ENCODE data around the gene EPC2. TPM values are rescaled to one million over a fixed set of nuclear protein-coding genes. Genes with fewer than 3 reads are reported as not detected.

EPC2 gene
- total and polyA plus RNA-seq, 10 of the 15 experiments (the other 5 are each of a cell fraction or from before 2014, with no cell fraction given), result 2.0 to 16.5 (median 10.8) TPM

- TF ChIP-seq PBX3 (IDR thresholded peaks at IDR 0.05; ENCODE audit: insufficient replicate concordance, low read depth, low read length), result no peak
- no peak for TF ChIP-seq USF1 (IDR thresholded peaks at IDR 0.05; ENCODE audit: borderline replicate concordance, extremely low read length, insufficient read depth, low read depth, low read length)
- no peak for TF ChIP-seq ATF7 (IDR thresholded peaks at IDR 0.05; ENCODE audit: low read depth)
- no peak for TF ChIP-seq BCLAF1 (IDR thresholded peaks at IDR 0.05)
- TF ChIP-seq IKZF1 (conservative IDR thresholded peaks at IDR 0.05), result no peak
- no peak for TF ChIP-seq PML (IDR thresholded peaks at IDR 0.05; ENCODE audit: low read length)
Observed at GRCh38 chr2:148737742-148738141, 93.2 kb downstream of the EPC2 start (continued).
